Retina (tissue), 1 donor: ENCODE data around the gene LRRC8A.
"Not testable (repeated sequence)": the region's sequence is repeated elsewhere in the genome, so short reads cannot be mapped to it uniquely, and the experiment has no call there.

ENCODE experiments used
- DNase-seq: peaks from one replicate; pipeline ENCODE4 v3.0.0-alpha.2; 2016

Gene LRRC8A

GRCh38 chr9:128923493-128923883 lies 41.6 kb downstream of the LRRC8A start:
- DNase-seq = no peak

GRCh38 chr9:128927731-128928411 lies 45.9 kb downstream of the LRRC8A start:
- peak; percentile 68 for DNase-seq

GRCh38 chr9:128928624-128929023 lies 46.7 kb downstream of the LRRC8A start:
- no peak for DNase-seq

- no peak for DNase-seq
These were observed 47.6 kb downstream of the LRRC8A start for GRCh38 chr9:128929560-128929959.

GRCh38 chr9:128933731-128934130 lies 51.8 kb downstream of the LRRC8A start:
- DNase-seq = no peak

- DNase-seq = no peak
These were observed 54.4 kb downstream of the LRRC8A start for GRCh38 chr9:128936171-128936865.

GRCh38 chr9:128937310-128938165 lies 55.6 kb downstream of the LRRC8A start:
- no peak for DNase-seq

- DNase-seq = no peak
These were observed 58.5 kb downstream of the LRRC8A start for GRCh38 chr9:128940271-128940921.

- no peak for DNase-seq
These were observed 59.2 kb downstream of the LRRC8A start for GRCh38 chr9:128940946-128941755.

- no peak for DNase-seq
These were observed 62.1 kb downstream of the LRRC8A start for GRCh38 chr9:128943832-128944620.

- not testable (repeated sequence) for DNase-seq
These were observed 63.0 kb downstream of the LRRC8A start for GRCh38 chr9:128944966-128945365.

GRCh38 chr9:128945798-128946501 lies 64.0 kb downstream of the LRRC8A start:
- no peak for DNase-seq

GRCh38 chr9:128946571-128947276 lies 64.8 kb downstream of the LRRC8A start:
- no peak for DNase-seq

GRCh38 chr9:128947277-128947526 lies 65.3 kb downstream of the LRRC8A start:
- no peak for DNase-seq

GRCh38 chr9:128947527-128948301 lies 65.8 kb downstream of the LRRC8A start, which contains the start of the genes DOLK and NUP188:
Gene DOLK (minus strand): TSS chr9:128947603. CDS start chr9:128947303, 300 bp downstream.
Gene NUP188 (plus strand): TSS chr9:128947699. CDS start chr9:128947720, 21 bp downstream.
- peak; percentile 97 for DNase-seq

GRCh38 chr9:128961403-128961802 lies 79.5 kb downstream of the LRRC8A start:
- DNase-seq = not testable (repeated sequence)
